ENCODE data around the gene UBR2. TPM values are rescaled to one million over a fixed set of nuclear protein-coding genes. Genes with fewer than 3 reads are reported as not detected.
A peak's percentile ranks its signal among the peaks of the same experiment; 100 is the strongest.
"Not testable (repeated sequence)": the region's sequence is repeated elsewhere in the genome, so short reads cannot be mapped to it uniquely, and the experiment has no call there.

Gene UBR2
- total RNA-seq, 2 experiments from 2014 or later: 37.2 to 38.6 TPM

DNA sequence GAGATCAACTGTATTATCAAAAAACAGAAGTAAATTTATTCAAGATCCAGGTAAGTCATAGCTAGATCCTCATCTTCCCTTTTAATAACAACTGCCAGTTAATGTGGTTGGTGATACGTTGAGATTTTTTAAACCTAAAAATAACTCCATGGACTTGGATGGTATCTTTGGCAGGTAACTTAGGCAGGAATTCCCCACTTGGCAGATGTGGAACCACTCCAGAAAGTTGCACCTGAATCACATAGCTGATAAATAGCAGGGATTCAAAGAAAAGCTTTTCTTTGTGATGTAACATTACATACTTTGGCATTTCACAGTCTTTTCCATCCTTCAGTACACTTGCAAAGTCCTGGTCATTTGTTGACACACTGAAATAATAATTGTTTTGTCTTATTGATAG lies 96.0 kb downstream of the UBR2 start:
- ATAC-seq (ENCODE audit: low read depth) (no peak), DNase-seq (no peak)
- Mint-ChIP-seq H3K27me3 (no peaks in the 10 kb centered on the region), H3K4me1 (peaks cover 3% of the 10 kb centered on the region), H3K4me3 (no peak overlapping the region), H3K9me3 (no peaks in the 10 kb centered on the region), H3K36me3 (peaks cover 20% of the 10 kb centered on the region), H3K27ac (no peak overlapping the region)
- POLR2A ChIA-PET: interaction anchor here (1.1 kb wide), 1 partner anchor 66 kb away, joined by 4 read pairs; no protein-coding TSS in a partner anchor

DNA sequence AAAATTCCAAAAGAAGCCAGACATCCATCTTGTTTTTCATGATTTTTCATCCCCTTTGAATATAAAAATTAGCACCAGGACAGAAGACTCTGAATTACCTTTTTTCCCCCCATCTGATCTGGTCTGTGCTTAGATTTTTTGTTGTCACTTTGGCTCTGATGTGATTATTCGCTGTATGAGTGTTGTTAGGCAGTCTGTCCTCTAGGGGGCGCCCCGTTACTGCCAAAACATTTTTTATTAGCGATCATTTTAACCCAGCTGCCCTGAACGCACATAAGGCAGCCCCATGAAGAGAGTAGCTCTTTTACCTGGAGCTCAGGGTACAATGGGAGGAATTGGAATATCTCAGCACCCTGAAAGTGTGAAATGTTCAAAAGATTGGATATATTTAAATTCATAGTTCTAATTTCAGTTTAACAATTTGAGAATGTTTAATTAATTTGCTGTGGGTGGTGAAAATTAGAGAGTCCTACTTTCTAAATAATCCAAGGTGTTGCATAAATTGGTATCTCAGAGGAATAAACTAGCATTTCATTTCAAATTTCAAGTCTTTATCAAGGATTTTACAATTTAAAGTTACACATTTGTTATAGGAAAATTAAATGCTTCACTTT lies 97.8 kb downstream of the UBR2 start:
- Mint-ChIP-seq H3K36me3 (peaks cover 18% of the 10 kb centered on the region), H3K4me3 (no peak overlapping the region), H3K4me1 (peaks cover 3% of the 10 kb centered on the region), H3K9me3 (no peaks in the 10 kb centered on the region), H3K27ac (no peak overlapping the region), H3K27me3 (no peaks in the 10 kb centered on the region)
- ATAC-seq (ENCODE audit: low read depth) (peak; percentile 82), DNase-seq (peak; percentile 78)
- POLR2A ChIA-PET: interaction anchor here (1.1 to 1.6 kb wide), 3 partner anchors 64 to 218 kb away, joined by 6 to 9 read pairs (median 7); partner anchors contain the start of gene RPL7L1

DNA sequence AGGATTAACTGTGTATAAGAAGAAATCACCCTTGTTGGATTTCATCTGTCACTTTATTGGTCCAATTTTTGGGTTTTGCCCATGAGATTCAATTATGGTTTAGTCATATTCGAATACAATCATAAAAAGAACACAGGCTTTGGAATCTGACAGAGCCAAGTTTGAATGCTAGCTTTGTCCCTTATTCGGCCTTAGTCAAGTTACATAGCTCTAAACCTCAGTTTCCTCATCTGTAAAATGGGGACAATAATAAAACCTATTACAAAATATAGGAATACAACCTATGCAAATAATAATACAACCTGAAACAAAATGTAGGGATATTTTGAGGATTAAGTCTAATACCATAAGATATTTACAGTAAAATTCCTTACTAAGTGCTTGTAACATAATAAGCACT lies 100.9 kb downstream of the UBR2 start:
- H3K36me3 Mint-ChIP-seq: peaks cover 12% of the 10 kb centered on the region
- no peak overlapping the region for H3K27ac Mint-ChIP-seq
- ATAC-seq (ENCODE audit: low read depth): no peak
- POLR2A ChIA-PET: no interaction called here
- peaks cover 2% of the 10 kb centered on the region for H3K4me1 Mint-ChIP-seq
- no peaks in the 10 kb centered on the region for H3K27me3 Mint-ChIP-seq
- no peak for DNase-seq
- no peaks in the 10 kb centered on the region for H3K9me3 Mint-ChIP-seq
- H3K4me3 Mint-ChIP-seq: no peak overlapping the region

DNA sequence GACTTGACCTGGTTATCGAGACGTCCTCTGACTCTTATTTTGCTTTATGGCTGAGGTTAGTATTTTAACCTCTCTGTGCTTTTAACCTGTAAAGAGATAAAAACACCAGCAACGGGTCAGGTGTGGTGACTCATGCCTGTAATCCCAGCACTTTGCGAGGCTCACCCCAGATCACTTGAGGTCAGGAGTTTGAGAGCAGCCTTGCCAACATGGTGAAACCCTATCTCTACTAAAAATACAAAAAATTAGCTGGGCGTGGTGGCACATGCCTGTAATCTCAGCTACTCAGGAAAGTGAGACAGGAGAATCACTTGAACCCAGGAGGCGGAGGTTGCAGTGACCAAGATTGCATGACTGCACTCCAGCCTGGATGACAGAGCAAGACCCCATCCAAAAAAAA lies 110.5 kb downstream of the UBR2 start:
- H3K27me3 Mint-ChIP-seq; H3K27ac Mint-ChIP-seq; H3K9me3 Mint-ChIP-seq; H3K4me1 Mint-ChIP-seq; ATAC-seq (ENCODE audit: low read depth); DNase-seq; POLR2A ChIA-PET; H3K4me3 Mint-ChIP-seq: not testable (repeated sequence)
- H3K36me3 Mint-ChIP-seq: peaks cover 26% of the 10 kb centered on the region

DNA sequence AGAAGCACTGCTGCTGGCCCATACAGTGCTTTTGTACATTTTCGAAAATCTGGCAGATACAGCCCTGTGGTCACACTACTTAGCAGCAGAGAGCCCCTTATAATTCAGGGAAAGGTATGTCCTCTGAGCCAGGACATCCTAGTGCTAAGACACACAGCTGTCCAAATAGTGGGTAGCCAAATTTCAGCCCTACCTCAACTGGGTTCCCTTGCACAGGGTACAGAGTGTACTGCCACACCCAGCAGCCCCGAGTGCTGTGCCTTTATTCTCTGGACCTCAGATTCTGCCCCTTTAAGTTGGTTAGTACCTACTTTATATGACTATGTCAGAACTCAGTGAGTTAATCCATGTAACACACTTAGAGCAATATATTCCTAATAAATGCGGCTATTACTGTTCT lies 111.0 kb downstream of the UBR2 start:
- POLR2A ChIA-PET: no interaction called here
- no peaks in the 10 kb centered on the region for H3K4me1 Mint-ChIP-seq
- no peaks in the 10 kb centered on the region for H3K9me3 Mint-ChIP-seq
- H3K36me3 Mint-ChIP-seq: peaks cover 29% of the 10 kb centered on the region
- no peak overlapping the region for H3K4me3 Mint-ChIP-seq
- ATAC-seq (ENCODE audit: low read depth): no peak
- no peaks in the 10 kb centered on the region for H3K27me3 Mint-ChIP-seq
- no peak for DNase-seq
- no peak overlapping the region for H3K27ac Mint-ChIP-seq

DNA sequence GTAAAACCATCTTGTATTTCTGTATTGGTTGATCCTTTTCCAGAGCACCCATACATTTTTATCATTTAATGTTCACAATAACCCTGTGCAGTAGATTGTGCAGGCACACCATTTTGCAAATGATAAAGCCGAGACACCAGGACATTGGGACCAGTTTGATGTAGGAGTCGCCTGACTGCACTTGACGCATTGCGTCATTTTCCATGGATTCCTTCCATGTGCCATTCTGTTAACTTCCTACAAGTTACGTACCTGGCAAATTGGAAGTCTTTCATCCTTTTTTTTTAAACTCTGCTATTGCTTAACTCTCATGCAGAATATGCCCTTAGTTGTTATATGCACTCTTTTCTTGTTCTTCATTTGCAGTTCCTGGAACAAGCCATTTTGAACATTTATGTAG lies 115.5 kb downstream of the UBR2 start:
- no peak overlapping the region for H3K27ac Mint-ChIP-seq

DNA sequence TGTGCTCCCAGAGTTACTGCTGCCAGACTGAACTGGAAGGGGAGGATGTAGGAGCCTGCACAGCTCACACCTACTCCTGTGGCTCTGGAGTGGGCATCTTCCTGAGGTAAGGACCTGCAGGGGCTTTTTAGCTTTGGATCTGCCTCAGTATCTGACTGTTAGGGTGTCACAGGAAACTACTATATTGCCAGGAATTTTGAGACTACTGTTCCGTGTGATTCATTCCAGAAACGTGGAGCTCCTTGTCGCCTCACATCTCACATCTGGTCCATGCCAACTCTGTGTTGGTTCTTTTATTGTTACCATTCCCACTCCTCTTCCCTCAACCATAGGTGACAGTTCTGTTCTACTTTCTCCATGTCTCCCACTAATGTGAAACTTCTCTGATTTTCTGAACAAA lies 124.5 kb downstream of the UBR2 start:
- no peak for ATAC-seq (ENCODE audit: low read depth)
- no peak overlapping the region for H3K4me3 Mint-ChIP-seq
- H3K9me3 Mint-ChIP-seq: no peaks in the 10 kb centered on the region
- H3K27me3 Mint-ChIP-seq: no peaks in the 10 kb centered on the region
- H3K36me3 Mint-ChIP-seq: peaks cover 45% of the 10 kb centered on the region
- POLR2A ChIA-PET: no interaction called here
- H3K4me1 Mint-ChIP-seq: peaks cover 19% of the 10 kb centered on the region
- H3K27ac Mint-ChIP-seq: no peak overlapping the region
- no peak for DNase-seq

More for the DNA sequence above, 115.5 kb downstream of the UBR2 start:
- no peaks in the 10 kb centered on the region for H3K9me3 Mint-ChIP-seq
- H3K36me3 Mint-ChIP-seq: peaks cover 21% of the 10 kb centered on the region
- no peaks in the 10 kb centered on the region for H3K27me3 Mint-ChIP-seq
- no peak for DNase-seq
- H3K4me1 Mint-ChIP-seq: no peaks in the 10 kb centered on the region
- H3K4me3 Mint-ChIP-seq: no peak overlapping the region
- POLR2A ChIA-PET: no interaction called here
- ATAC-seq (ENCODE audit: low read depth): no peak

DNA sequence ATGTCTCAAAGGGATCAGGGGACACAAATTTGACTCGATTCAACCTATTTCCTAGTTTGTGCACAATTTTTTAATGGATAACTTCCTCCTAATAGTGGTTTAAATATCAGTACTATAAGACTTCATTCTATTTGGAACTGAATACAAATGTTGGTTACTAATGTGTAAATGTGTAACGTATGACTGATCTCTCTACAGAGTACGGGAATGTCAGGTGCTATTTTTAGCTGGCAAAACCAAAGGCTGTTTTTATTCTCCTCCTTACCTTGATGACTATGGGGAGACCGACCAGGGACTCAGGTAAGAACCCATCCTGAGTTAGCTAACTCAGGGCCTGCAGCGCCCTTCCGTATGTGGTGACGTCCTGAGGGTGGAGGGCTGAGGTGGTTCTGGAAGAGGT lies 125.5 kb downstream of the UBR2 start:
- ATAC-seq (ENCODE audit: low read depth) (no peak), DNase-seq (no peak)
- H3K36me3 Mint-ChIP-seq: peaks cover 43% of the 10 kb centered on the region
- H3K27me3 Mint-ChIP-seq: no peaks in the 10 kb centered on the region
- peaks cover 30% of the 10 kb centered on the region for H3K4me1 Mint-ChIP-seq
- no peak overlapping the region for H3K27ac Mint-ChIP-seq
- no peaks in the 10 kb centered on the region for H3K9me3 Mint-ChIP-seq
- H3K4me3 Mint-ChIP-seq: no peak overlapping the region
- POLR2A ChIA-PET: no interaction called here

DNA sequence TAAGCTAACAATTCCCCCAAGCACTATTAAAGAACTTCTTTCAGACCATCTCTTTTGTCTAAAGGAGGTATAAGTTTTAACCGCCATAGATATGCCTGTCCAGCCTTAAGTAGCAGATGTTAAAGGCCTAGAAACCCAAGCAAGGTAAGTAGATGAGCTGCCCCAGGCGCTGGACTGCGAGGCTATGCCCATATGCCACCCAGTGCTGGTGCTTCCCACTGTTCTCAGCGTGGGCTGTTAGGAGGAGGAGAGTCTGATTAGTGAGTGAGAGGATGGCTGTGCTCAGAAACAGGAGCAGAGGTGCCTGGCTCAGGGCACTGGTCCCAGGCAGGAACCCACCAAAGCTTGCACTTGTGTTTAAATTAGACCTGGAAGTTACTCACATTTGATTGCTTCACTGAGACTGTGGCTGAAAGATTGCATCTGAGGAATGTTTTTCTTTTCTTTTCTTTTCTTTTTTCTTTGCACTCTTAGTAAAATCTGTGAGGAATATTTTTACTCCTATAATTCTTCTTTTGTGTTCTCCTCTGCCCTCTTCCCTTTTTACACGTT lies 126.4 kb downstream of the UBR2 start:
- Mint-ChIP-seq H3K27ac (peak overlapping the region; percentile 82), H3K4me3 (no peak overlapping the region), H3K27me3 (no peaks in the 10 kb centered on the region), H3K36me3 (peaks cover 41% of the 10 kb centered on the region), H3K4me1 (peaks cover 39% of the 10 kb centered on the region), H3K9me3 (no peaks in the 10 kb centered on the region)
- DNase-seq (no peak), ATAC-seq (ENCODE audit: low read depth) (no peak)
- POLR2A ChIA-PET: interaction anchor here (0.6 kb wide), 1 partner anchor 80 kb away, joined by 5 read pairs; no protein-coding TSS in a partner anchor

DNA sequence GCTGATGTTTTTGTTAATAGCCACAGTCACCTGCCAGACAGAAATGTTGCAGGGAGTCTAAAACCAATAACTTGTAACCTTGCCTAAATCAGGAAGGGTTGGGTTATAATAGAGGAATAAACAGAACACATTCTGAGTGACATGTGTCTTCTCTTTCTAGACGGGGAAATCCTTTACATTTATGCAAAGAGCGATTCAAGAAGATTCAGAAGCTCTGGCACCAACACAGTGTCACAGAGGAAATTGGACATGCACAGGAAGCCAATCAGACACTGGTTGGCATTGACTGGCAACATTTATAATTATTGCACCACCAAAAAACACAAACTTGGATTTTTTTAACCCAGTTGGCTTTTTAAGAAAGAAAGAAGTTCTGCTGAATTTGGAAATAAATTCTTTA lies 127.0 kb downstream of the UBR2 start:
- no peak for DNase-seq
- peaks cover 39% of the 10 kb centered on the region for H3K4me1 Mint-ChIP-seq
- no peak for ATAC-seq (ENCODE audit: low read depth)
- peak overlapping the region; percentile 82 for H3K27ac Mint-ChIP-seq
- H3K4me3 Mint-ChIP-seq: no peak overlapping the region
- POLR2A ChIA-PET: interaction anchor here (0.6 kb wide), 1 partner anchor 80 kb away, joined by 5 read pairs; no protein-coding TSS in a partner anchor
- H3K36me3 Mint-ChIP-seq: peaks cover 36% of the 10 kb centered on the region
- H3K9me3 Mint-ChIP-seq: no peaks in the 10 kb centered on the region
- H3K27me3 Mint-ChIP-seq: no peaks in the 10 kb centered on the region

DNA sequence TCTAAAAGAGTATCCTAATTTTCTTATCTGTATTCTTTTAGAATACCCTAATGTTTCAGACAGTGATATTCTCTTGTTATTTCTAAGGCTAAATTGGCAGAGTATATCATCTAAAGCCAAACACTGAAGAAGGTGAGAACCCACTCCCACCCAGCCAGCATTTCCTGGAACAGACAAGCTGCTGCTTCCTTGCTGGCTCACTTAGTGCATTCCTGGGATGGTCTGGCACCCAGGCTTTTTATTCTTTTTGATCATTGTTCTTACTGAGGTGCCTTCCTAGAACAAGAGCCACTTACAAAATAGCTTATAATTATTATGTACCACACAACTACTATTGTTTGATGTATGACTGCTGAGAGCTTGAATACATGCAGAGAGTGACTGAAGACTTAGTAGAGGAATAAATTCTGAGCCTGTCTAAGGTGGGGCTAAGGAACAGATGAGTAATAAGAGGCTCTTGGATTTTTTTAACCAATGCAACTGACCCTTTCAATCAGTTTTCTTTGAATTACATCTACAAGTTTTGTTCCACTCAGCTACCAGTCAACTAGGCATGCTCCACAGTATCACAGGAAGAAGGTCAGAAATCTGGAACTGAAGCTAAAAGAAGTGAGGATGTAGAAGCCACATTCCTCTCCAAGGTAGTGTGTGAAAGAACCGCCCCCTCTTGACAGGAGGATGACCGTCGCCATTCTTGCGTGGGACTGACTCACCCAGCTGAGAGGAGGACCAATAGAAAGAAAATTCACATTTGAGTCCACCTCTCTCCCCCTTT lies 128.5 kb downstream of the UBR2 start:
- H3K4me3 Mint-ChIP-seq: peak overlapping the region; percentile 59
- H3K4me1 Mint-ChIP-seq: peaks cover 39% of the 10 kb centered on the region
- H3K9me3 Mint-ChIP-seq: no peaks in the 10 kb centered on the region
- peak overlapping the region; percentile 83 for H3K27ac Mint-ChIP-seq
- POLR2A ChIA-PET: interaction anchor here (1.8 to 2.2 kb wide), 3 partner anchors 34 to 90 kb away, joined by 7 to 17 read pairs (median 12); partner anchors contain the start of genes BICRAL and TBCC
- H3K36me3 Mint-ChIP-seq: peaks cover 30% of the 10 kb centered on the region
- no peaks in the 10 kb centered on the region for H3K27me3 Mint-ChIP-seq
- DNase-seq: no peak
- ATAC-seq (ENCODE audit: low read depth): peak; percentile 43

DNA sequence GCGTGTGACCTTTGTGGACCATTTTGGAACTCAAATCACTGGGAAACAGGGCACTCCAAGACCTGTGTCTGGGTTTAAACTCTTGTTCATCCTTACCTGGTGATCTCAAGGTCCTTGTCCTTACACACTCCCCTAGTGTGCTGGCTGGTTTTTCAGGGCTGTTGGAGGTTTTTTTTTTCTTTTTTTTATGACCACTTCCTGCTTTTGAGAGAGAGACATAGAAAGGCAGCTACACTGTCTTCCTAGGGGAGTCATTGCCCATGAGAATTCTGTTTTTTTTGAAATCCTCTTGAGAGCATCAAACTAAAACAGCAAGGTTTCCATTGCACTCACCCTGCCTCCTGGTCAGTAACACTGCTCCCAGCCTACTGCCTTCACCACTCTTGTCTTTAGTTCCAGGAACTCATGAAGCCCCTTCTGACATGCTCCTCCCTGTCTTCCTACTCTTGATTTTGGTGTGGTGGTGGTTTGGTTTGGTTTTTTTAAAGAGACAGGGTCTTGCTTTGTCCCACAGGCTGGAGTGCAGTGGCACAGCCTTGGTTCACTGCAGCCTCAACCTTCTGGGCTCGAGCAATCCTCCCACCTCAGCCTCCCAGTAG lies 130.0 kb downstream of the UBR2 start:
- peak overlapping the region; percentile 59 for H3K4me3 Mint-ChIP-seq
- peaks cover 22% of the 10 kb centered on the region for H3K36me3 Mint-ChIP-seq
- ATAC-seq (ENCODE audit: low read depth): peak; percentile 86
- POLR2A ChIA-PET: interaction anchor here (1.0 to 2.2 kb wide), 4 partner anchors 8 to 89 kb away, joined by 3 to 17 read pairs (median 6); partner anchors contain the start of genes BICRAL and TBCC
- no peaks in the 10 kb centered on the region for H3K27me3 Mint-ChIP-seq
- peak overlapping the region; percentile 83 for H3K27ac Mint-ChIP-seq
- H3K4me1 Mint-ChIP-seq: peaks cover 39% of the 10 kb centered on the region
- peak; percentile 41 for DNase-seq
- no peaks in the 10 kb centered on the region for H3K9me3 Mint-ChIP-seq

DNA sequence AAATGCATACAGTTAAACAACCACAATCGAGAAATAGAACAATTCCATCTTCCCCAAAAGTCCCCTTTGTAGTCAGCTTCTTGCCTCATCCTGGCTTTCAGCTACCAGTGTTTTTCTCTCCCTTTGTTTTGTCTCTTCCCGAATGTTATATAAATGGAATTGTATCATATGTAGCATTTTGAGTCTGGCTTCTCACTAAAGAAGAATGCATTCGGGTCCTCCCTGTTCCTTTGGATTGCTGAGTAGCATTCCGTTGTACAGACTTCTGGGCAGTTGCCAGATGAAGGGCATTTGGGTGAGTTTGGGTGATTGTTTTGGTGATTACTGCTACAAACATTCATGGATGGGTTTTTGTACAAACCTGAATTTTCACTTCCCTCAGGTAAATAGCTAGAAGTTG lies 130.8 kb downstream of the UBR2 start:
- Mint-ChIP-seq H3K36me3 (peaks cover 22% of the 10 kb centered on the region), H3K27ac (peak overlapping the region; percentile 83), H3K4me1 (peaks cover 39% of the 10 kb centered on the region), H3K4me3 (peak overlapping the region; percentile 9), H3K27me3 (no peaks in the 10 kb centered on the region), H3K9me3 (no peaks in the 10 kb centered on the region)
- POLR2A ChIA-PET: interaction anchor here (2.2 kb wide), 1 partner anchor 88 kb away, joined by 7 read pairs; the partner anchor contains the start of gene BICRAL
- DNase-seq (no peak), ATAC-seq (ENCODE audit: low read depth) (no peak)

All from activated naive CD8-positive, alpha-beta T cell treated with anti-CD3 and anti-CD28 coated beads, Interleukin-2, amount 10 ng/mL, durations not matched to agents 7 days and 5 days (primary cell).